ENCODE measurements around the gene XYLT2. TPM values are rescaled to one million over a fixed set of nuclear protein-coding genes. Genes with fewer than 3 reads are reported as not detected.

XYLT2 gene
- total and polyA plus RNA-seq, 2 donors (not counting 3 experiments of a cell fraction or from before 2014, with no cell fraction given) = 19.1 to 26.6 TPM

- Histone ChIP-seq H3K4me2 (ENCODE audit: insufficient read depth, low read length) (no peak overlapping the region), H4K20me1 (replicated peaks; ENCODE audit: control insufficient read depth, extremely low read depth, insufficient read depth, low read length) (peaks cover 2% of the 10 kb centered on the region), H3K36me3 (ENCODE audit: control insufficient read depth in 2 of 2, extremely low read depth in 1 of 2, insufficient read depth in 2 of 2, low read length in 2 of 2) (peaks cover 21 to 43% of the 10 kb centered on the region in 2 experiments), H3K27ac (ENCODE audit: insufficient read depth, low read depth, low read length) (no peak overlapping the region), H3K79me2 (ENCODE audit: control insufficient read depth, insufficient read depth, low read length) (no peaks in the 10 kb centered on the region), H3K9ac (replicated peaks; ENCODE audit: extremely low read depth, insufficient read depth, low read length) (no peak overlapping the region), H3K4me1 (ENCODE audit: control insufficient read depth, extremely low read depth, insufficient read depth, low read length) (no peaks in the 10 kb centered on the region), H3K9me1 (replicated peaks; ENCODE audit: control insufficient read depth, extremely low read depth, insufficient read depth, low read length) (no peaks in the 10 kb centered on the region), H3K27me3 (ENCODE audit: control insufficient read depth in 2 of 2, insufficient read depth in 2 of 2, low read length in 2 of 2) (no peaks in the 10 kb centered on the region), H3K4me3 (replicated peaks in 1 of 3; ENCODE audit: insufficient read depth in 1 of 3, low read depth in 1 of 3, low read length in 3 of 3) (no peak overlapping the region), H3K9me3 (replicated peaks; ENCODE audit: control insufficient read depth, insufficient read depth, low read length) (no peaks in the 10 kb centered on the region), H2AFZ (ENCODE audit: low read depth, low read length) (no peak overlapping the region)
- no TSS peak for BruUV-seq (replicated peaks)
- TF ChIP-seq EZH2 (IDR thresholded peaks at IDR 0.05; ENCODE audit: borderline replicate concordance, low read depth, low read length, severe bottlenecking) (no peak), JUN (IDR thresholded peaks at IDR 0.05; ENCODE audit: borderline replicate concordance, insufficient read depth, insufficient read length, low read depth) (no peak), MAX (IDR thresholded peaks at IDR 0.05; ENCODE audit: insufficient read depth, insufficient read length) (no peak)
- ChIA-PET POLR2A (no interaction called here), CTCF (interaction anchor here (1.1 to 1.3 kb wide), 5 partner anchors 12 to 97 kb away, joined by 3 to 7 read pairs (median 3); partner anchors contain the start of gene LRRC59)
- intact Hi-C loops (cut with micrococcal nuclease) = no loop called here
- FAIRE-seq (no peak), DNase-seq (ENCODE audit: low read depth, low spot score) (no peak)
- dilution Hi-C loops (cut with MboI; ENCODE audit: extremely low pct_ligation_motif_present, low sequenced_read_pairs) = no loop called here
Measured at GRCh38 chr17:50381920-50382319, 36.0 kb downstream of the XYLT2 start.

- no TSS peak for BruUV-seq (replicated peaks)
- H3K9me3 ChIP-seq (replicated peaks; ENCODE audit: control insufficient read depth, insufficient read depth, low read length) = no peaks in the 10 kb centered on the region
- H3K4me1 ChIP-seq (ENCODE audit: control insufficient read depth, extremely low read depth, insufficient read depth, low read length) = no peaks in the 10 kb centered on the region
- no peaks in the 10 kb centered on the region for H3K79me2 ChIP-seq (ENCODE audit: control insufficient read depth, insufficient read depth, low read length)
- CTCF ChIA-PET = interaction anchor here (1.3 kb wide), 1 partner anchor 15 kb away, joined by 3 read pairs; no protein-coding TSS in a partner anchor
- no peak overlapping the region for H2AFZ ChIP-seq (ENCODE audit: low read depth, low read length)
- TF ChIP-seq JUN (IDR thresholded peaks at IDR 0.05; ENCODE audit: borderline replicate concordance, insufficient read depth, insufficient read length, low read depth) = no peak
- no peak for TF ChIP-seq FOS (IDR thresholded peaks at IDR 0.05; ENCODE audit: borderline replicate concordance, insufficient read depth, low read length)
- no peak for TF ChIP-seq MAX (IDR thresholded peaks at IDR 0.05; ENCODE audit: insufficient read depth, insufficient read length)
- TF ChIP-seq POLR2A (IDR thresholded peaks at IDR 0.05; ENCODE audit: low read depth, low read length) = no peak
- TF ChIP-seq CTCF (IDR thresholded peaks at IDR 0.05; ENCODE audit: extremely low read depth in 1 of 2, insufficient read depth in 1 of 2, low read depth in 1 of 2, low read length in 2 of 2) = no peak
- no peak for TF ChIP-seq MYC (IDR thresholded peaks at IDR 0.05; ENCODE audit: low read depth, low read length)
- TF ChIP-seq POLR2AphosphoS5 (IDR thresholded peaks at IDR 0.05; ENCODE audit: insufficient read depth, low read depth, low read length) = no peak
- no peak for TF ChIP-seq EZH2 (IDR thresholded peaks at IDR 0.05; ENCODE audit: borderline replicate concordance, low read depth, low read length, severe bottlenecking)
- TF ChIP-seq GATA2 (IDR thresholded peaks at IDR 0.05; ENCODE audit: insufficient read depth, insufficient read length, low read depth, low read length) = no peak
- no peak overlapping the region for H3K9ac ChIP-seq (replicated peaks; ENCODE audit: extremely low read depth, insufficient read depth, low read length)
- H3K27me3 ChIP-seq (ENCODE audit: control insufficient read depth in 2 of 2, insufficient read depth in 2 of 2, low read length in 2 of 2) = no peaks in the 10 kb centered on the region
- dilution Hi-C loops (cut with MboI; ENCODE audit: extremely low pct_ligation_motif_present, low sequenced_read_pairs) = no loop called here
- DNase-seq (ENCODE audit: low read depth, low spot score) (no peak), FAIRE-seq (no peak)
- no peaks in the 10 kb centered on the region for H3K9me1 ChIP-seq (replicated peaks; ENCODE audit: control insufficient read depth, extremely low read depth, insufficient read depth, low read length)
- intact Hi-C loops (cut with micrococcal nuclease) = no loop called here
- no peak overlapping the region for H3K27ac ChIP-seq (ENCODE audit: insufficient read depth, low read depth, low read length)
- H3K4me2 ChIP-seq (ENCODE audit: insufficient read depth, low read length) = no peak overlapping the region
- H3K4me3 ChIP-seq (replicated peaks in 1 of 3; ENCODE audit: insufficient read depth in 1 of 3, low read depth in 1 of 3, low read length in 3 of 3) = no peak overlapping the region
- H4K20me1 ChIP-seq (replicated peaks; ENCODE audit: control insufficient read depth, extremely low read depth, insufficient read depth, low read length) = peaks cover 2% of the 10 kb centered on the region
- H3K36me3 ChIP-seq (ENCODE audit: control insufficient read depth in 2 of 2, extremely low read depth in 1 of 2, insufficient read depth in 2 of 2, low read length in 2 of 2) = peaks cover 25 to 51% of the 10 kb centered on the region in 2 experiments
- POLR2A ChIA-PET = interaction anchor here (0.7 kb wide), 1 partner anchor 100 kb away, joined by 8 read pairs; no protein-coding TSS in a partner anchor
Measured at GRCh38 chr17:50382931-50383330, 37.0 kb downstream of the XYLT2 start.
